ENCODE results near the gene ZNF385A. TPM values are rescaled to one million over a fixed set of nuclear protein-coding genes. Genes with fewer than 3 reads are reported as not detected.
A peak's percentile ranks its signal among the peaks of the same experiment; 100 is the strongest.

Gene ZNF385A
- total RNA-seq, 1 experiment from 2014 or later: 5.7 TPM

DNA sequence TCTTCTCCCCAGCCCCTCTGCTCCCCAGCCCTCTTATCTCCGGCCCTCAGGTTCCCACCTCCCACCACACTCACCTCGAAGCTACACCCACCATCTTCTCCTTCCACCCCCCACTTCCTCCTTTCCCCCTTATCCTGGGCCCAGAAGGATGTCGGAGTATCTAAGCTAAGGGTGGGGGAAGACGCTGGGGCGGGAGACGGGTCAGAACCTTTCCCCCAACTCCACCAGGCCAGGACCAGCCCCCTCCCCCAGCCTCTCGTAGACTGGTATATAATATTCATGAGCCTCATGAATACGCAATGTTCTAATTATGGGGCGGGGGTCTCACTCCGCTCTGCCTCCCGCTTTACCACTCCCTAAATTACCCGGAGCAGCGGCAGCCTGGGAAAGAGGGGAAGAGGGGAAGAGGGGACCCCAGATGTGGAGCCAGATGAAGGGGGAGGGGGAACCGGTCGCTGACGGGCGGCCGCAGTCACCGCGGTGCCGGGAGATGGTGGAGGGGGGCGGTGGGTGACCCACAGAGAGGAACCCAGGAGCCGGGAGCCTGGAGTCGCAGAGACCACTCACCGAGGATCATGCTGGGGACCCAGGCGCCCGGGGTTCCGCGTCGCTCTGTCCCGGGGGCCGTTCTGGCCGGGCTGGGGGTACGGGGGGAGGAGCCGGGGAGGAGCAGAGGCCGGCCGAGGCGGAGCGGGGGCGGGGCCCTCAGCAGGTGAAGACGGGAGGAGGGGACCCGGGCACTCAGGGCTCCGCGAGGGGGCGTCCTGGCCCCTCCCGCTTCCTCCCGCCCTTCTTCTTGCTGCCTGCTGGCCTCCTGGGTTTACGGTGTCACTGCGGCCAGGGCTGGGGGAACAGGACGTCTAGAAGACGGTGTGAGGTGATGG is 6.4 kb upstream of the ZNF385A start:
- peak overlapping the region in 1 of 3 experiments; percentile 56; a peak in 1 of 7 replicates for H3K27ac Mint-ChIP-seq
- Histone ChIP-seq H2AFZ (ENCODE audit: low read length) (no peak overlapping the region), H4K5ac (ENCODE audit: insufficient read length, low read depth, low read length) (no peak overlapping the region)

More for the DNA sequence above, 6.4 kb upstream of the ZNF385A start:
- Histone ChIP-seq H2BK120ac (ENCODE audit: low read depth, low read length, poor library complexity, severe bottlenecking) (no peak overlapping the region), H3K9ac (ENCODE audit: extremely low read depth, insufficient read length, low read length) (no peak overlapping the region), H3K4ac (ENCODE audit: low read depth, low read length) (no peak overlapping the region), H3K18ac (ENCODE audit: insufficient read length, low read depth, low read length) (no peak overlapping the region), H2BK20ac (ENCODE audit: low read depth, low read length, poor library complexity, severe bottlenecking) (no peak overlapping the region), H3K9me3 (ENCODE audit: control insufficient read depth, low read depth, low read length) (no peaks in the 10 kb centered on the region), H3K27ac (ENCODE audit: insufficient read length, low read depth, low read length) (no peak overlapping the region), H2BK12ac (ENCODE audit: insufficient read length, low read depth, low read length) (no peak overlapping the region), H2BK5ac (ENCODE audit: insufficient read length, low read length) (no peak overlapping the region), H3K14ac (ENCODE audit: insufficient read depth, low read length) (no peak overlapping the region), H4K8ac (replicated peaks; ENCODE audit: insufficient read length, low read depth, low read length) (no peak overlapping the region), H3K56ac (ENCODE audit: insufficient read length, low read depth, low read length) (no peak overlapping the region), H4K20me1 (ENCODE audit: control insufficient read depth, insufficient read depth, insufficient read length) (no peaks in the 10 kb centered on the region), H2BK15ac (ENCODE audit: low read depth, low read length) (no peak overlapping the region), H3K79me2 (ENCODE audit: insufficient read depth, low read length) (no peaks in the 10 kb centered on the region; the same call in 1 of the 2 replicates), H4K91ac (ENCODE audit: insufficient read length, low read depth, low read length) (no peak overlapping the region), H3K27me3 (ENCODE audit: insufficient read depth, low read length) (no peaks in the 10 kb centered on the region), H3K4me2 (ENCODE audit: insufficient read depth, insufficient read length, low read length) (peak overlapping the region; percentile 82), H3K23me2 (ENCODE audit: insufficient read length, low read depth, low read length, poor library complexity, severe bottlenecking) (peaks cover 21% of the 10 kb centered on the region), H3K79me1 (ENCODE audit: insufficient read depth, low read depth, low read length, poor library complexity, severe bottlenecking) (no peaks in the 10 kb centered on the region), H3K4me1 (ENCODE audit: insufficient read depth, low read length) (peaks cover 26% of the 10 kb centered on the region), H3T11ph (ENCODE audit: low read length) (no peak overlapping the region), H2AK5ac (ENCODE audit: insufficient read length, low read length) (no peak overlapping the region), H3K23ac (ENCODE audit: insufficient read length, low read depth, low read length) (no peak overlapping the region)
- peak overlapping the region; percentile 80 to 88 for H3K4me3 Mint-ChIP-seq
- TF ChIP-seq, protein P1, sequence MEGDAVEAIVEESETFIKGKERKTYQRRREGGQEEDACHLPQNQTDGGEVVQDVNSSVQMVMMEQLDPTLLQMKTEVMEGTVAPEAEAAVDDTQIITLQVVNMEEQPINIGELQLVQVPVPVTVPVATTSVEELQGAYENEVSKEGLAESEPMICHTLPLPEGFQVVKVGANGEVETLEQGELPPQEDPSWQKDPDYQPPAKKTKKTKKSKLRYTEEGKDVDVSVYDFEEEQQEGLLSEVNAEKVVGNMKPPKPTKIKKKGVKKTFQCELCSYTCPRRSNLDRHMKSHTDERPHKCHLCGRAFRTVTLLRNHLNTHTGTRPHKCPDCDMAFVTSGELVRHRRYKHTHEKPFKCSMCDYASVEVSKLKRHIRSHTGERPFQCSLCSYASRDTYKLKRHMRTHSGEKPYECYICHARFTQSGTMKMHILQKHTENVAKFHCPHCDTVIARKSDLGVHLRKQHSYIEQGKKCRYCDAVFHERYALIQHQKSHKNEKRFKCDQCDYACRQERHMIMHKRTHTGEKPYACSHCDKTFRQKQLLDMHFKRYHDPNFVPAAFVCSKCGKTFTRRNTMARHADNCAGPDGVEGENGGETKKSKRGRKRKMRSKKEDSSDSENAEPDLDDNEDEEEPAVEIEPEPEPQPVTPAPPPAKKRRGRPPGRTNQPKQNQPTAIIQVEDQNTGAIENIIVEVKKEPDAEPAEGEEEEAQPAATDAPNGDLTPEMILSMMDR (conservative IDR thresholded peaks at IDR 0.05): peak; percentile 50; the same call in 2 of the 3 replicates
- no CpG with 5 or more reads among the region's 51 CpGs for WGBS (ENCODE audit: extremely low coverage, insufficient read length, low lambda C conversion rate)
- peaks cover 0 to 1% (median 0%) of the 10 kb centered on the region in 3 experiments; a peak in 2 of 7 replicates for H3K36me3 Mint-ChIP-seq (ENCODE audit: insufficient read depth in 1 of 3, low read depth in 3 of 3)
- peaks cover 19% of the 10 kb centered on the region for H3K27me3 Mint-ChIP-seq (ENCODE audit: low read depth)
- peaks cover 65 to 71% of the 10 kb centered on the region in 2 experiments for H3K4me1 Mint-ChIP-seq
- H3K9me3 Mint-ChIP-seq: no peaks in the 10 kb centered on the region
- DNase-seq: peak; percentile 94
